ENCODE results near the gene BACE1.
A peak's percentile ranks its signal among the peaks of the same experiment; 100 is the strongest.
"Not testable (repeated sequence)": the region's sequence is repeated elsewhere in the genome, so short reads cannot be mapped to it uniquely, and the experiment has no call there.

The BACE1 gene

DNA sequence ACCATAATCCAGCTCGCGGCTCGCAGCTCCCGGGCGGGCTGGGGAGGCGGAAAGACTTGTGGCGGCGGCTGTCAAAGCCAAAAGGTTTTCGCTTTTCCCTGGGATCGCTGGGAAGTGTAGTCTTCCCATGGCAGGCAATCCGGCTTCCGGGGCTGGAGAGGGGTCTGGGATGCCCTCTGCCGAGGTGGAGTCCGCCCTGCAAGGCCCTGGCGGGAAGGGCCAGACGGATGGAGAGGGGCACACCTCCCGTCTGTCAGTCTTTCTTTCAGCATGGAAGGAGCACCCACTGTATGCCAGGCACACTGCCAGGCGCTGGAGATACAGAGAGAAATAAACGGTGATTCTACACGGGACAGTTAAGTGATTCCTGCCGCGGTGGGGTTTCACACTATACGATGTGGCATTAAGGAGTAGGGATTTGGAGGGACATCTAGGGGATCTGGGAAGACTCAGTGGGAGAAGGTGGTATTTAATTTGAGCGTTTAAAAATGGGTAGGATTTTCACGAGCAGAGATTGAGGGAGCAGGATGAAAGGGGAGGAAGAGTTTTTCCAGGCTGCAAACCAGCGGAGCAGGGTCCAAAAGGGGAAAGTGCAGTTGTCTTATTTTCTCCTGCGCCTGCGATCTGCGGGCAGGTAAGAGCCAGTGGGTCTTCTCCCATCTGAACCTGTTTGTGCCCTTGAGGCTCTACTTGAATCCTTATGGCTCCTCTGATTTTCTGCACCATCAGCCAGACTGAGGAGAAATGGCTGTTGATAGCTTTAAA is at the start of gene BACE1:
TSS of gene BACE1 (minus strand) at position 60 of the 765 bp plus-strand sequence. CDS start 461 bp downstream, outside the sequence.
- DNase-seq = no peak

DNA sequence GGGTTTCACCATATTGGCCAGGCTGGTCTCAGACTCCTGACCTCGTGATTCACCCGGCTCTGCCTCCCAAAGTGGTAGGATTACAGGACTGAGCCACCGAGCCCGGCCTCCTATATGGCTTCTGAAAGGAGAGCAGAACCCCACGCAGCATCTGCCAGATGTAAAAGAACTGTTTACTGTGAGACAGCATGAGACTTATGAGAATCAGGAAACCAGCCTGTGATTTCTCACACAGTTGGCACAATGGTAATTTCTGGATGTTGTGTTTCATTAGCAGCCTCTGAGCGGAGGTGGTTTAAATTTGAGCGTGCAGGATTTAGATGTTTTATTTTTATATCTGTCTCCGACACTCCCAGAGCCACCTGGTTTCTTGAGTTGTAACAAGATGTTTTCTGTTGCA is 45.4 kb upstream of the BACE1 start:
- no peak for DNase-seq

DNA sequence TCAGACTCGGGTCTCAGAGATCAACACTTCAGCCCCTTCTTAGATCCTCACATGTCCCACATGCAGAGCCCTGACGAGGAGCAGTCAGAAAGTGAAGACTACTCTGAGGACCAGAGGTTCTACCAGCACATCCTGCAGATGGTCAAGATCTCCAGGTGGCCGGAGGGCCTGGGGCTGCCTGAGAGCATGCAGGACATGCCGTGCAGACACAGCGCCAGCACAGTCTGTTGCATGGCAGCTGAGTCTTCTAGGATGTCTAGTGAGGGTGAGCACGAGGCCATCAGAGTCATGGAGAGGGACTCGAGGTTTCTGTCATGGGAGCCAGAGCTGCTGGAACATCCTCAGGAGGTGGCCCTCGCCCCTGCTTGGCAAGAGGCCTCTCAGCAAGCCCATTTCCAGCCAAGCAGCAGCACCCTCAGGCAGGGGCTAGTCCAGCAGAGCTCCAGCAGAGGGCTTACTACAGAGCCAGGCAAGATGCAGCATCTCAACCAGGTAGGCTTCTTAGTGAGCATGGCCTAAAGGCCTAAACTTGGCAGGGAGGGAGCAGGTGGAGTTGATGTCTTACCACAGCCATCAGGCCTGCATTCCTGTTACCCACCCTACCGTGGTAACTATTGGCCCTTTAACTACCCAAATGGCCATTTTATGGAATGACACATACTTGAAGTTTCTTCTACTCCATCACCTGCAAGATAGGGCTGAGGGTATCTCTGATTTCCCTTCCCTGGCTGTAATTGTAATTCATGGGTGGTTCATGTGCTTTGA is 40.3 kb upstream of the BACE1 start:
- DNase-seq = no peak

DNA sequence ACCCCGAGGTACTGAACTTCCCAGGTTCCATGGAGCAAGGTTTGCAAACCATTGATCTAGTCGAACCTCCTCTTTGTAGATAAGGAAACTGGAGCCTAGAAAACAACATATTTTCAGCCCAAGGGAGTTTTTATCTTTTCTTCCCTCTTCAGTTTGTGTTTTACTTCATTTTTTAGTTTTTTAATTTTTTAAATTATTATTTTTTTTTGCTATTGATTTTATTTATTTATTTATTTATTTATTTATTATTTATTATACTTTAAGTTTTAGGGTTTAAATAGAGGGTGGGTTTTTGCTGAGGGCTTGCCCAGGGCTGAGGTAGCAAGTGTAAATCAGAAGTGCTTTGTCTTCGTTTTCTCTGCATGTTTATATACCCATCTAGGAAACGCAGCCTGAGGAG is 38.5 kb upstream of the BACE1 start:
- no peak for DNase-seq

DNA sequence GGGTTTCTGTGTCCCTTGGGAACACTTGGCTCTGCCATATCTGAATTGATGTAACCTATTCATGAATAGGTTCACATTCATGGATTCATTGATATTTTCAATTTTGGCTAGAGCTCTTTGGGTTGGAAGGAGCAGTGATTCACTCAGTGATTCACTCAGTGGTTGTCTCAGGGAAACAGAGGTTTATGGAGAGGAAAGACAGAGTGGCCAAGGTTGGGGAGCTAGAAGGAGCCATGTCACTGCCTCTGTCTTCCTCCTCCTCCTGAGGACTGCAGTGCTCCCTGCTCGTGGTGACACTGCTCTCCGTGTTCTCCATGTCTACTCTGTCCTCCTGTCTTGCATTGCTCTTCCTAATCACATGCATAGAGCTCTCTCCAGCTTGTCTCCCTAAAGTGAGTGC is 29.0 kb upstream of the BACE1 start:
- DNase-seq = no peak

DNA sequence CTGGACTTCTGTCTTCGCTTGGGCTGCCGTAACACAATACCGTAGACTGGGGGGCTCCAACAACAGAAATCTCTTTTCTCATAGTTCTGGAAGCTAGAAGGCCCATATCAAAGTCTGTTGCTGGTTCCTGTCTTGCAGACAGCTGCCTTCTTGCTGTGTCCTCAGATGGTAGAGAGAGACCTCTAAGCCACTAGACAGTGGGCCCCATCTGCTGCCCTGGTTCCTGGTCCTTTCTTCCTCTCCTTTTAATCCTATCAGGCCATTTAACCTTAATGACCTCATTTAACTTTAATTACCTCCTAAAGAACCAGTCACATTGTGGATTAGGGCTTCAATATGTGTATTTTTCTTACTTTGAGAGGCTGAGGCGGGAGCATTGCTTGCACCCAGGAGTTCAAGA is 21.0 kb upstream of the BACE1 start:
- DNase-seq = no peak

DNA sequence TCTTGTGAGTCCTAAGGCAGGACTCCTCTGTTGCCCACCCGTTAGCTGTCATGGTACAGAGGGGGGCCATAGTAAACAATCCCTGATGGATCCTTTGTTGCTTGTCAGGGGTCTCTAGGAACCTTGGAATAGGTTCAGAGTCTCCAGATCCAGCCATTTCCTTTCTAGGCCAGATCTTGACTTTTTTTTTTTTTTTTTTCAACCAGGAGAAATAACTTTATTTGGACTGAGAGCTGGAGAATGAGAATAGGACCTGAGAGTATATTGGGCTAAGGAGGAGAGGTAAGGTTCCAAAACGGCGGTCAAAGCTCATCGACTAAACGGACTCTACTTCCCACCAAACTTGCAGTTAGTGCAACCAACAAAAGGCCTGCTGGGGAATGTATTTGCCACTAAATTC is 19.3 kb upstream of the BACE1 start:
- DNase-seq = no peak

DNA sequence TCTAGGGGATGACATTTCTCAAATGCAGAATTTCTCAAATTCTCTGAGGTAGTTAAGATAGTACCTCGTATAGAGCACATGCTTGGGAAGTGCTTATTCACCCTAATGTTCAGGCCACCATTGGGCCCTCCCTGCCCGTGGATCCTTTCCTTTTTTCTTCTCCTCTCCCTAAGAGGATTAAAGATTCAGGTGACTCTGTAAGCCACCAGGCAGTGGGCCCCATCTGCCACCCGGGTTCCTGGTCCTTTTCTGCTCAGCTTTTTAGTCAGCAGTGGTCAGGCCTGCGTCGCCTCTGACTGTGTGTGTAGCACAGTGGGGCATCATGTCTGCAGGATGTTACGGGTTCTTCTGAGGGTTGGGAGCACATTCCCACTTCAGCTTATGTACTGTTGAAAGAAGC is 18.8 kb upstream of the BACE1 start:
- no peak for DNase-seq

DNA sequence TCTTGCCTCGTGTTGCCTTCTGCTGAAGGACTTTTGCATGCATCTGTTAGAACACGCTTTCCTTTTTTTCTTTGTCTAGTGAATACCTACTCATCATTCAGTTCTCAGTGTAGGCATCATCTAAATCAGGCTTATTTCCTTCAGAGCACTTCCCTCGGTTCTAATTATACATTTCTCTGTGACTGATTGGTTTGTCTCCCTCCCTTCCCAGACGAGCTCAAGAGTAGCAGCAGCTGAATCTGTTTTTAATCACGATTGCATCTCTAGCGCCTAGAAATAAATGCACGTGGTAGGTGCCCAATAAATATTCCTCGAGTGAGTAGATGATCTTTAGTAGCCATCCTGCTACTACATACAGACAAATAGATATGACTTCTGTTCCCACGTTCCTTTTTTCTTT is 17.9 kb upstream of the BACE1 start:
- no peak for DNase-seq

DNA sequence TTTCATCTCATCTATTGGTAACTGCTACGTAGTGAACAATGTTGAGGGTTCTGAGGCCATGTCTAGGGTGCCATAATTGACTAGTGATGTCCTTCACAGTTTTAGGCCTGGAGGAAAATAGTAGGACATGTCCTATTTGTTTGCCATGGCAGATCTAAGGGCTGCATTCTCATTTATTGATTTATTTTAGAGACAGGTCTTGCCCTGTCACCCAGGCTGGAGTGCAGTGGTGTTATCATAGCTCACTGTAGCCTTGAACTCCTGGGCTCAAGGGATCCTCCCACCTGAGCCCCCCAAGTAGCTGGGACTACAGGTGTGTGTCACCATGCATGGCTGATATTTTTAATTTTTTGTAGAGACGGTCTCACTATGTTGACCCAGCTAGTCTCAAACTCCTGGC is 16.8 kb upstream of the BACE1 start:
- no peak for DNase-seq

DNA sequence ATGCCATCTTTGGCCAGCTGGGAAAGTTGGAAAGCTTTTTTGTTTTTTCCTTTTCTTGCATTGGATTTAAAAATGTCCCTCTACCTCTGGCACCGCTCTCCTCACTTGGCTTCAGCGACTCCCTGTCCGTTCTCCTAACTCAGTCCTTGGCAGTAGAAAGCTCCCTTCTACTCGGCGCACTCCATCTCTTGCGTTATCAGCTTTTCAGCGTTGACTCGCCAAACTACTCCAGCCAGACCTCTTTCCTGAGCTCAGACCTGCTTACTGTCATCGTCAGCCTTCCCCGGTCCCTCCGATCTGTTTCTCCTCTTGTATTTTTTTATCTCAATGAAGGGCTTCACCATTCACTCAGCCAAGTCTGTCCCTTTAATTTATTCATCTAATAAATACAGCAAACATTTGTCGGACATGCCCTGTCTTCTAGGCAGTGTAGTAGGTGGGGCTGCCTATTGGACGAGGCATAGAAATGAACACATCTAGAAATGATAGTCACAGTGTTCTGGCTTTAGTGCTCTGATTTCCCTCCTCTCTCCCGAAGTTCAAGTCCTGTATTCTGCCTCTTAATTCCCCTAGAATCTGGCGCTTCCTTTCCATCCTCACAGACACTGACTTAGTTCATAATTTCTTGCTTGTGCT is 12.4 kb upstream of the BACE1 start:
- no peak for DNase-seq

DNA sequence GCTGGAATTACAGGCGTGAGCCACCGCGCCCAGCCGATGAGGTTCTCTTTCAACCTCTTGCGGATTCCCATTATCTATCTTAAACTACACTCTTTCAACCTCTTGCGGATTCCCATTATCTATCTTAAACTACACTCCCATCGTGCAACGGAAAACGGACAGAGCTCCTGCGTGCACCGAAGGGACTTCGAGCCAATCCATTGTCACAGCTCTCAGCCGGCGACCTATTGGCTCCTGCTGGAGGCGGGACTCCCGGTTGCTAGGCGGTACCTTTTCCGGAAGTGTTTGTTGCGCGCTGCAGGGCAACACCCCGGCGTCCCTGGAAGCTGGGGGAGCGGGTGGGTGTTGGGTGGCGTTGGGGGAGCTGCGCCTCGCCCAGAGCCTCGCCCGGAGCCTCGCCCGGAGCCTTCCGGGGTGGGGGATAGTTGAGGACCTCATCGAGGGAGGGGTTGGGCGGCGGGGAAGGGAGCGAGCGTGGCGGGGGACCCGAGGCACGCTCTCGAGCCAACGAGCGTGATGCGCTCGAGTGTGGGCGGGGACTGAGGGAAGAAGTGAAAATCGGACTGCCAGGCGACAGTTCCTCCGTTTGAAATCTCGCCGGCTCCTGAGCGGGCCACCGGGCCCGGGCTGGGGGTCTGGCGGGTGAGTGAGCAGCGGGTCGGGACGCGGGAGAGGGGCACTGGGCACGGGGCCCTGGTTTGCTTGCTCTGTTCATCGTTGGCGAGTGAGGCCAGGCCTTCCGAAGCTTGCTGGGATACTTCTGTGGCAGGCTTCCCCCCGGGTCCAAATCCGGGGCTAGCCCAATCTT is 11.7 kb upstream of the BACE1 start, which contains the start of gene CEP164:
TSS of gene CEP164 (plus strand) at position 288 of the 808 bp plus-strand sequence. CDS start 10,733 bp downstream, outside the sequence.
- DNase-seq = peak; percentile 85 to 88

DNA sequence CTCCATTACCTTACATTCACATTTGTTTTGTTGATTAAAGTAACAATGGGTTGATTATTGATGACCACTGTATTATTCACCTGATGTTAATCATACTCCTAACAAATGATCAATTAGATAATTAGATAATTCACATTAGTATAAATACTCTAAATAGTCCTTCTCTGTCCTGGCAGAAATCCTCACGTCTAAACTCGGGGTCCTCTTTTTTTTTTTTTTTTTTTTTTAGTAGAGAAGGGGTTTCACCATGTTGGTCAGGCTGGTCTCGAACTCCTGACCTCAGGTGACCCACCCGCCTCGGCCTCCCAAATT is 11.2 kb upstream of the BACE1 start:
- not testable (repeated sequence) for DNase-seq

DNA sequence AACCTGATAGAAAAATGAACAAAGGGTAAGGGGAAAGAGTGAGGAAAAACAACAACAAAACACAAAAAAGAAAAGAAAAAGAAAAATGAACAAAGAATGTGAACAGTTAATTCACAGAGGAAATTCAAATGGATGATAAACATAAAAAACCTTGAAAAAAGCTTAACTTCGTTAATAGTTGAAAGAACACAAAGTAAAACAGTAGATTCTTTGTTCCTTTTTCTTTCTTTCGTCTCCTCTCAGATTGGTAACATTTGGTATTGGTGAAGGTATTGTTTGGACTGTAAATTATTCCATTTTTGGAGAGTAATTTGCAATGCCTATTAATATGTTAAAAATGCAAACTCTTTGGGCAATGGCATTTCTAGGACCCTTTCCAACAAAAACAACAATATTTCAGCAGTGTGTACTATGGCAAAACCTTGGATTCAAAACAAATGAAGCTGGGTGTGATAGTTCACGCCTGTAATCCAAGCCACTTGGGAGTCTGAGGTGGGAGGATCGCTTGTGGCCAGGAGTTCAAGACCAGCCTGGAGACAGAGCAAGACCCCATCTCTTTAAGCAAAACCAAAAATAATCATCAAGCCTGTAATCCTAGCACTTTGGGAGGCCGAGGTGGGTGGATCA is 3.3 kb upstream of the BACE1 start:
- DNase-seq = no peak

DNA sequence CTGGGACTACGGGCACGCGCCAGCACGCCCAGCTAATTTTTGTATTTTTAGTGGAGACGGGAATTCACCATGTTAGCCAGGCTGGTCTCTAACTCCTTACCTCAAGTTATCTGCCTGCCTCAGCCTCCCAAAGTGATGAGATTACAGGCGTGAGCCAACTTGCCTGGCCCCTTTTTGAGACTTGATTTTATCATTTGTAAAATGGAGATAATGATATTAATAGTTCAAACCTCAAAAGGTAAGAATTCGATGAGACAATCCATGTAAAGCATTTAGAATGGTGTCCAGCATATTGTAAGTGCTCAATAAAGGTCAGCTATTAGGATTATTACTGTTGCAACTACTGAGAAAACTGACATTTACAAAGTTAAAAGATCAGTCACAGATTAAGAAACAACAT is 2.7 kb upstream of the BACE1 start:
- DNase-seq = no peak

DNA sequence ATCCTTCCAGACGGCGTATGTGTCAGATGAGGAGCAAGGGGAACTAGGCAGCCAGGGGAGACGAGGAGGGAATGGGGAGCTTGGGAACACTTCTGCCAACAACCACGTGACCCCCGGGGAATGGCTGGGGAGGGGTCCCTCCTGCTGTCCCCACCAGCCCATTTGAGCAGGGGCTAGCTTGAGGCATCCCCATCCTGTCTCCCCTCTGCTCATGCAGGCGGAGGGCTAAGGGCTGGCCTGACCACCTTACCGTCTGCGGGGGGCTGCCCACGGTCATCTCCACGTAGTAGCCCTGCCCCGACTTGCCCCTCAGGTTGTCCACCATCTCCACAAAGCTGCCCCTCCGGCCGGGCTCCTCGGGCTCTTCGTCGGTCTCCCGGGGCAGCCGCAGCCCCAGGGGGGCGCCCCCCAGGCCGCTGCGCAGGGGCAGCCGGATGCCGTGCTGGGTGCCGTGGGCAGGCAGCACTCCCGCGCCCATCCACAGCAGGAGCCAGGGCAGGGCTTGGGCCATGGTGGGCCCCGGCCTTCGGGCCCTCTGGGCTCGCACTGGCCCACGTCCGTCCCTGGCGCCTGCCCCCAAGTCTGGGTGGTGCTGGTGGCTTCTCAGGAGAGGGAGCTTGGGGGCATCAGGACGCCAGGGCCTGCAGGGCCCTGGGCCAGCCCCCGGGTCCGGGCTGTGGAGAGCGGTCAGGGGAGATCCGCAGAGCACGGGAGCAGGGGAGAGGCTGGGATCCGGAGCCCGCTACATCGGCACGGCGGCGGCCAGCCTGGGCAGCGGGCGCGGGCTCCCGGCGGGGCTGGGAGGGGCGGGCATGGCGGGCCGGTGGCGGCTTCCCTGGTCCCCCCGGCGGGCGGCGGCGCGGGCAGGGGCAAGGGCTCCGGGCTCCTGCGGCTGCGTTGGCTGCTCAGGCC is 515 bp downstream of the BACE1 start:
- peak; percentile 7 to 11 for DNase-seq

DNA sequence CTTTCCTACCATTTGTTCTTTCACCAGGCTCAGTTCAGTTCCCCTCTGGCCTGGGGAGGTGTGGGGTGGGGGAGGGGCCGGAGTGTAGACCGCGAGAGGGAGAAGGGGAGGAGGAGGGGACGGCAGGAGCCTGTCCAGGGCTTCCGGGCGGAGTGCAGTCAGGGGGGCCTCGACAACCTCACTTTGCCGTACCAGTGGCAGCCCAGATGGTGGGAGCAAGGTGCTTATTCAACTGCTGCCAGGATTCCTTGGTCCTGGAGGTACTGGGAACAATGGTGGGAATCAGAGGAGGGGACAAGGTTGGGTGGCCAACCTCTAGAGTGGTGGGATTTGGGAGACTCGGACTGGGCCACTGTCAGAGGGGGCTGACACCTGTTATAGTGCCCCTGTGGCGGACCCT is 1.2 kb downstream of the BACE1 start:
- no peak for DNase-seq

DNA sequence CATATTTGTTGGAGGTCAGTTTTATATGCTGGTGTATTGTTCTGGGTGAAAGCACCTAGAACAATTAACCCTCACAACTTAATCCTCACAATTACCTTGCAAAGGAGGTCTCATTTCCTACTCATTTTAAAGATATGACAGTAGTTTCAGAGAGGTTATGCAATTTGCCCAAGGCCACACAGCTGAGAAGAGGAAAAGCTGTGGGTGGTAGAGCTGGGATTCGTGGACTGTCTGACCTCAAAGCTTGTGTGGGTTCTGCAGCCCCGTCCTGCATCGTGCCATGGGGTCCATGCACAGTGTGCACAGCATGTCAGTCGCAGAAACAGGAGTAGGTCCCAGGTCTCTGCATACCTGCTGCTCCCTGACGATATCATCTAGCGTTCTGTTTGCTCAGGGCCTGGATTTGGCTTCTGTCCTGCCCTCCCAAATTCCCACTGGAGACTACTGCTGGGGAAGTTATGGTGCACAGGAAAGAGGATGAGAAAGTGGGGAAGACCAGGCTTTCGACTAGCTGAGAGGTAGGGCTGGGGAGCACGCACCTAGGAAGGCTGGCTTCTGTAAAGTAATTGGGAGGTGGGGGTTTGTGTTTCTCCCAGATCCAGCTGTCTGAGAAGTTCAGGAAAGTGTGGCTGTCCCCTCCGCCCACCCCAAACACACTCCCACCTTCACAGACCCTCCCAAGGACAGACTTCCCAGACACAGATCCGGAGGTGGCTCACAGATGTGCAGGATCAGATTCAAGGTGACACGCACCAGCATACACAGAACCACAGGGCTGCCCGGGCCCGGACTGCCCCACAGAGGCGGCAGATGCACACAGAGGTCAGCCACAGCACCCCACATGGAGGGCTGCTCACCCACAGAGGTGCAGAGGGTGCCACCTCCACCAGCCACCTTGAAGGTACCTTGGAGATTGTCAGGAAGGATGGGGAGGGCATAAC is 2.0 kb downstream of the BACE1 start:
- no peak for DNase-seq

DNA sequence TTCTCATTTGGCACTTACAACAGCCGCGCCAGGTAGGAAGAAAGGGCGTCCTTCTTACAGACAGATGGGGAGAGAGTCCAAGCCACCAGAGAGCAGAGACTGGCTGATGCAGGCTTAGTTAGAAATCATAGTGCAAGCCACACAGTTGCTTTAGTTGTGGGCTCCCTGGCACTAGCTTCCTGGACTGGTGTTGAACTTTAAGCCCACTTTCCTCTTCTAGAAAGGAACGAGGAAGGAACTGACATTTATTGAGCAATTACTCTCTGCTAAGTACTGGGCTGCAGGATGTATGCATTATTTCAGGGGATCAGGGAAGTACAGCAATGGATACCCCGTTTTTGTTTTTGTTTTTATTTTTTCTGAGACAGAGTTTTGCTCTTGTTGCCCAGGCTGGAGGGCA is 3.0 kb downstream of the BACE1 start:
- no peak for DNase-seq

DNA sequence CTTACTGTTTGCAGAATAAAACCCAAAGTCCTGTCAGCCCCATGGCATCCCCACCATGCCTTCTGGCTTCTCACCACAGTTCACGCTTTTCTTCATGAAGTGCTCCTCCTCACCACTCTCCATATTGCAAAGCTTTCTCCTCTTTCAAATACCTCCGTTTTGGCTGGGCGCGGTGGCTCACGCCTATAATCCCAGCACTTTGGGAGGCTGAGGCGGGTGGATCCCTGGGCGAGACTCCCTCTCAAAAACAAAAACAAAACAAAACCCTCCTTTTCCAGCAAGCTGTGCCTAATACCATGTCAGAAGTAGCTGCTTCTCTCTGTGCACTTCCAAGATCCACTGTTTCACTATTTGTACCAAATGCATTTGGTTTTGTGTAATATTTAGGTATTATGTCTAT is 6.7 kb downstream of the BACE1 start:
- no peak for DNase-seq
